ENCODE results near the gene ING3. TPM values are rescaled to one million over a fixed set of nuclear protein-coding genes. Genes with fewer than 3 reads are reported as not detected.

Gene ING3
- total RNA-seq, 1 experiment from 2014 or later, result 20.6 TPM

DNA sequence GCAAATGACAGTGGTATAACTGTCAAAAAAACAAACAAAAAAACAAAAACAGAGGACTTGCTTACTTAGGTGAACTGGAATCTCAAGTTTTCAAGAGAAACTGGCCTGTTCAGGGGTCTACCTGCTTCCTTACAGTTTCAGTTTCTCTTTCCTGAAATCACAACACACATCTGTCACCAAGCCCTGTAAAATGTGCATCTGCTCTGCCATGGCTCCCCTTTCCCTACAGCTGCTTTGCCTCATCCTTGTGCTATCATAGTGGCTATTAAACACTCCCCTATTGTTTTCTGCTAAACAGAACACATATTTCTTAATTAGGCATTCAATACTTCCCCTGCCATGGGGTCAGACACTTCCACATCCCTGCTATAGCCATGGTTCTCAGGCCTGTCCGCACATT is 75.6 kb downstream of the ING3 start:
- no peak for DNase-seq (ENCODE audit: low read depth)

DNA sequence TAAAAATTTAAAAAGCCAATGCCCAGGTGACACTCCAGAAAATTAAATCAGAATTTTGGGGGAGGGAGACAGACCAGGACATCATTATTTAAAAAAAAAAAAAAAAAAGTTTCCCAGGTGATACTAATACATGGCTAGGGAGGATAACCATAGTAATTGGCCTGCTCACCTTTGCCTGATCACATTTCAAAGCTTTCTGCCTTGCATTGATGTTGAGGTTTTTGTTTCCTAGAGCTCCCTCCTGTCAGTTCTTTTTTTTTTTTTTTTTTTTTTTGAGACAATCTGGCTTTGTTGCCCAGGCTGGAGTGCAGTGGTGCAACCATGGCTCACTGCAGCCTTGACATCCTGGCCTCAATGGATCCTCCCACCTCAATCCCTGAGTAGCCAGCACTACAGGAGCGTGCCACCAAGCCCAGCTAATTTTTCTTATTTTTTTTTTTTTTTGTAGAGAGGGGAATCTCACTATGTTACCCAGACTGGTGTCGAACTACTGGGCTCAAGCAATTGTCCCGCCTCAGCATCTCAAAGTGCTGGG is 76.1 kb downstream of the ING3 start:
- DNase-seq (ENCODE audit: low read depth), result no peak

Other genes with a start within 250 kb of the ING3 start
- gene TSPAN12, start 92.6 kb upstream of the ING3 start, total RNA-seq (2014; rRNA removed; shearing (Covaris generic)), result 0.05 TPM in 1 of 2 replicates, not detected in the other
- 14.9 and 15.8 TPM in 2 replicates for gene CPED1, start 37.9 kb downstream of the ING3 start, total RNA-seq (2014; rRNA removed; shearing (Covaris generic))

All from M059J (cell line).